Lower leg skin (tissue), 4 donors: ENCODE data around the gene SSH2. TPM values are rescaled to one million over a fixed set of nuclear protein-coding genes. Genes with fewer than 3 reads are reported as not detected.

Source experiments
- DNase-seq, 2 donors: peaks; one replicate each; pipeline ENCODE4 v3.0.0-alpha.2; 2019; ENCODE audit warnings: low spot score in 2 of 2
- H3K4me3 ChIP-seq: fragments of 200-600 bp; sonication (generic); 2 replicates; pipeline ENCODE4 v1.5.1; 2017; ENCODE audit warnings: mild to moderate bottlenecking, low read depth; ENCODE audit not compliant: poor library complexity, severe bottlenecking
- POLR2A ChIP-seq, 2 donors: fragments of 450-650 bp; IDR thresholded peaks; one replicate each; pipeline ENCODE4 v1.6.1; 2016 to 2017; ENCODE audit warnings: antibody characterized with exemption in 2 of 2, mild to moderate bottlenecking in 1 of 2, moderate library complexity in 1 of 2
- WGBS, 2 donors: methylation state at CpG; one replicate each; pipeline ENCODE4 v1.1.5; 2018; 5-methylcytosine and 5-hydroxymethylcytosine counted together
- intact Hi-C: fragments of 100-400 bp; cut with DNase I; formaldehyde crosslinking; loops from one replicate; pipeline ENCODE4 v1.15.0; 2023; ENCODE audit warnings: low total_unique reads
- total RNA-seq, 4 donors: library from RNA; depleted of rRNA; stranded (reverse); fragments of >200 nt; gene quantifications; one replicate each; pipeline ENCODE4 v1.1.0, GENCODE V29; 2016
- TF ChIP-seq, protein P1 (sequence below), 3 donors: fragments of 450-650 bp; IDR thresholded peaks; one replicate each; pipeline ENCODE4 v1.5.1; 2016; ENCODE audit warnings: antibody characterized with exemption in 3 of 3, mild to moderate bottlenecking in 3 of 3, moderate library complexity in 2 of 3

SSH2 gene
- total RNA-seq, 4 donors from 2014 or later: 10.0 to 20.3 (median 15.3) TPM

DNA sequence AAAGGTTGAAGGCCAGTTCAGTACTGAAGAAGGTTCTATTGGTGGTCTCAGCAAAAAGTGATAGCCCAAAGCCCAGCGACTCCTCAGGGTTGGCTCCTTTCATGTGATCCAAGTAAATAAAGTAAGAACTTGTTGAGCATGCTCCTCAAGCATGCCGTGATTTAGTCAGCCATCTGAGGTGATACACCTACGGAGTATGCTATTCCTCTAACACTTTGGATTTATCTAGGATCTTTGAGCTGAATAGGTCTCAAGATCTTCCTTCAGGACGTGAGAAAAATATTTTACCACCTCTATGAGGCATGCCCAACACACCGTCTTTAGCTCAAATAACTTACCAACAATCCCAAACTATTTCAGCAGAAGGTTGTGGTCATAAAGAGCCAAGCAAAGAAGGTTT is 154.0 kb downstream of the SSH2 start:
- no peak for DNase-seq
- WGBS, 2 donors: 96 to 97% methylated on average over 5 of the region's 5 CpGs
- TF ChIP-seq POLR2A (IDR thresholded peaks at IDR 0.05): no peak
- TF ChIP-seq, protein P1, sequence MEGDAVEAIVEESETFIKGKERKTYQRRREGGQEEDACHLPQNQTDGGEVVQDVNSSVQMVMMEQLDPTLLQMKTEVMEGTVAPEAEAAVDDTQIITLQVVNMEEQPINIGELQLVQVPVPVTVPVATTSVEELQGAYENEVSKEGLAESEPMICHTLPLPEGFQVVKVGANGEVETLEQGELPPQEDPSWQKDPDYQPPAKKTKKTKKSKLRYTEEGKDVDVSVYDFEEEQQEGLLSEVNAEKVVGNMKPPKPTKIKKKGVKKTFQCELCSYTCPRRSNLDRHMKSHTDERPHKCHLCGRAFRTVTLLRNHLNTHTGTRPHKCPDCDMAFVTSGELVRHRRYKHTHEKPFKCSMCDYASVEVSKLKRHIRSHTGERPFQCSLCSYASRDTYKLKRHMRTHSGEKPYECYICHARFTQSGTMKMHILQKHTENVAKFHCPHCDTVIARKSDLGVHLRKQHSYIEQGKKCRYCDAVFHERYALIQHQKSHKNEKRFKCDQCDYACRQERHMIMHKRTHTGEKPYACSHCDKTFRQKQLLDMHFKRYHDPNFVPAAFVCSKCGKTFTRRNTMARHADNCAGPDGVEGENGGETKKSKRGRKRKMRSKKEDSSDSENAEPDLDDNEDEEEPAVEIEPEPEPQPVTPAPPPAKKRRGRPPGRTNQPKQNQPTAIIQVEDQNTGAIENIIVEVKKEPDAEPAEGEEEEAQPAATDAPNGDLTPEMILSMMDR (IDR thresholded peaks at IDR 0.05): no peak
- intact Hi-C loops: loop anchor here (10.0 kb wide), 1 partner anchor 141 kb away; no protein-coding TSS in a partner anchor
- H3K4me3 ChIP-seq: no peak overlapping the region

DNA sequence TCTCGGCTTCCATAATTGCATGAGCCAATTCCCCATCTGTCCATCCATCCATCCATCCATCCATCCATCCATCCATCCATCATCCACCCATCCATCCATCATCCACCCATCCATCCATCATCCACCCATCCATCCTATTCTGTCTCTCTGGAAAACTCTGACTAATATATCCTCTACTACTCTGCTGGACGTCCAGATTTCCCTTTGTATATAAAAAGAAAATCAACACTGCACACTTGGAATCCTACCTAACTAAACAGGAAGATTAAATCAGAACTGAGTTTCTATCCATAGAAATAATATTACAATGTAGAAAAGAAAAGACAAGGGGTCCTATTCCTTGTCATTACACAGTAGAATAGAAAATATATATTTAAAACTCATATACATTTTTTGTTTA is 157.0 kb downstream of the SSH2 start:
- DNase-seq: no peak
- H3K4me3 ChIP-seq: no peak overlapping the region
- TF ChIP-seq, protein P1 (IDR thresholded peaks at IDR 0.05): no peak
- no peak for TF ChIP-seq POLR2A (IDR thresholded peaks at IDR 0.05)
- intact Hi-C loops: loop anchor here (10.0 kb wide), 1 partner anchor 138 kb away; no protein-coding TSS in a partner anchor
- WGBS, 2 donors: 92 to 96% methylated on average over 2 of the region's 2 CpGs

DNA sequence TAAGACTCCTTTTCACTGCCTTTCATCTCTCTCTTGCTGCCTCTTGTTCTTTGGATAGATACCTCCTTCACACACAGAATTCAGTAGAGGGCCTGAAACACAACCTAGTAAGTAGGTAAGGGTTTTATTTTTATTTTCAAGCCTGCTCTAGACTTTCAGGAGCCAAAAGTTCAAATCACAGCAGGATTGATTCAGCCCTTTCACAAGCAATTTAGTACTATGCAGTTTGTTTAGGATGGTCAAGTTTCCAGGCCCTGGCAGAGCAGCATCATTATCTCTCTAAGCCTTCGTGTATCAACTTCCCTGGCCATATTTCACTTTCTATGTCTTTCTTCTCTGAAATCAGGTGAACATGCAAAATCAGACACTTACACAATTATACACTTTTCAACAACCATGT is 158.5 kb downstream of the SSH2 start:
- WGBS, 2 donors: 93% methylated on average over 1 of the region's 1 CpG
- DNase-seq: no peak
- intact Hi-C loops: loop anchor here (10.0 kb wide), 1 partner anchor 137 kb away; no protein-coding TSS in a partner anchor
- H3K4me3 ChIP-seq: no peak overlapping the region
- no peak for TF ChIP-seq POLR2A (IDR thresholded peaks at IDR 0.05)
- TF ChIP-seq, protein P1 (IDR thresholded peaks at IDR 0.05): no peak

DNA sequence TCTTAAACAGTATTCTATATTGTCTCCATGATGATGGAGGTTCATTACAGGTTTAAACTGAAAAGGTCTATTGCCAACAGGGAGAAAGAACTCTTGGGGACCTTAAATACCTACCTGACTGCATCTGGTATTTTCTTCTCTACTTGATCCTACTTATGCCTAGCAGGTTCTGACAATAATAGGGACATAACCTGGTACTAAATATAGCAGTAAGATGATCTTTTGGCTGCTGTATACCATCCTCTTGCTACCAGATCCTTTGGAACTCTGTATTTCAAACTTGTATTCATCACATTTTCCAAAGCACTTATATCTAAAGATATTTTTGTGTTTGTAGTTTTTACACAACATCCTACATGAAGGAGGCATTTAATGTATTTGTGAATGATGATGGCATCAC is 160.8 kb downstream of the SSH2 start:
- DNase-seq: no peak
- no peak overlapping the region for H3K4me3 ChIP-seq
- intact Hi-C loops: no loop called here
- TF ChIP-seq, protein P1 (IDR thresholded peaks at IDR 0.05): no peak
- TF ChIP-seq POLR2A (IDR thresholded peaks at IDR 0.05): no peak

DNA sequence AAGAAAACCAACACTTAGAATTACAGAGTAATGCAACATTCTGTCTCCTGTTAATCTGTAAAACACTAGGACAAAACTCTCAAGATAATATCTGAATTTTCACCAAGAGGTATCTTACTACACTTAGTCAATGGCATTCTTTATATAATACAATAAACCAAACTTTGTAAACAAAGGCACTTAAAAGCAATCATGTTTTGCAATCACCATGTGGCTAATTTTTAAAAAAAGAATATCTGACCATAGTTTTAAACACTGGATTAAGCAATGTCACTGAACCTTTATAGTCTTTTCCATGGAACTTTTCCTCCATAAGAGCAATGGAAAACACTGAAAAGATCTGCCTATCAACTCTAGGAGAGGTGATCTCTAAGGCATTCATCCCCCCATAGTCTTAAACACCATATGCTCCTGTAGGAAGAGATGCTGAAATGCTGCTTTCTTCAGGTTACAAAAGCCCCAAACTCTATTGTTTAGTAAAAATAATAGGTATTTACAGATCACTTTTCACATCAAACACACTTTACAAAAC is 163.2 kb downstream of the SSH2 start:
- DNase-seq: no peak
- TF ChIP-seq, protein P1 (IDR thresholded peaks at IDR 0.05): no peak
- no peak for TF ChIP-seq POLR2A (IDR thresholded peaks at IDR 0.05)
- intact Hi-C loops: no loop called here

DNA sequence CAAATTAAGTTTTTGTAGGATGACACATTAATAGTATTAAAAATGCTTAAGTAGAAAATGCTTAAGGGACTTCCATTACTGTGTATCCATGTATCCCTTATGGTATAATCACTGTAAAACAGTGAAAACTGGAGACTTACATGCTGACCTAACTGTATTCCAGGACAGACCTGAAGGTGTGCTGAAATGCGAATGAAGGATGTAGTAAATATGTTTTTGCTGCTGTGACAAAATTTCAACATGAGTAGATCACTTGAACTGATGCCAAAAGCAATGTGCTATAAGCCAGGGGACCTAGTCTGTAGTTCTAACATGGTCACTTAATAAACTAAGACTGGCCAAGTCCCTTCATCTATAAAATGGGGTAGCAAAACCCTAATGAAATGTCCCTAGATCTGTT is 165.3 kb downstream of the SSH2 start:
- H3K4me3 ChIP-seq: no peak overlapping the region
- WGBS, 2 donors: 90% methylated on average over 1 of the region's 1 CpG
- no peak for DNase-seq
- intact Hi-C loops: no loop called here
- no peak for TF ChIP-seq POLR2A (IDR thresholded peaks at IDR 0.05)
- TF ChIP-seq, protein P1 (IDR thresholded peaks at IDR 0.05): no peak

More for the DNA sequence above, 163.2 kb downstream of the SSH2 start:
- no peak overlapping the region for H3K4me3 ChIP-seq
